EL (cell line): Measurements from ENCODE around the gene KRT83.
A peak's percentile ranks its signal among the peaks of the same experiment; 100 is the strongest.

Experiments
- DNase-seq: peaks from one replicate; pipeline ENCODE4 v3.0.0-alpha.2; 2016

Gene KRT83

GRCh38 chr12:52320784-52321400 lies at the start of gene KRT83:
Gene KRT83, minus strand, starts transcription at chr12:52321398. Its CDS starts 63 bp downstream, at chr12:52321335.
- no peak for DNase-seq

GRCh38 chr12:52369809-52370208 lies 48.6 kb upstream of the KRT83 start:
- DNase-seq: no peak

GRCh38 chr12:52369211-52369610 lies 48.0 kb upstream of the KRT83 start:
- DNase-seq: no peak

- DNase-seq: no peak
These were observed 47.3 kb upstream of the KRT83 start for GRCh38 chr12:52368508-52368907.

- no peak for DNase-seq
These were observed 46.7 kb upstream of the KRT83 start for GRCh38 chr12:52367876-52368275.

- no peak for DNase-seq
These were observed 45.7 kb upstream of the KRT83 start, which contains the start of gene KRT85 for GRCh38 chr12:52366738-52367485. Gene KRT85, minus strand, starts transcription at chr12:52367481. Its CDS starts 76 bp downstream, at chr12:52367405.

- DNase-seq: no peak
These were observed 43.8 kb upstream of the KRT83 start for GRCh38 chr12:52364901-52365489.

GRCh38 chr12:52364061-52364460 lies 42.9 kb upstream of the KRT83 start:
- DNase-seq: no peak

GRCh38 chr12:52363111-52363679 lies 42.0 kb upstream of the KRT83 start:
- DNase-seq: no peak

GRCh38 chr12:52362118-52362726 lies 41.0 kb upstream of the KRT83 start:
- no peak for DNase-seq

GRCh38 chr12:52361553-52361952 lies 40.4 kb upstream of the KRT83 start:
- no peak for DNase-seq

- DNase-seq: no peak
These were observed 39.6 kb upstream of the KRT83 start for GRCh38 chr12:52360663-52361271.

GRCh38 chr12:52360106-52360662 lies 39.0 kb upstream of the KRT83 start:
- no peak for DNase-seq

- no peak for DNase-seq
These were observed 38.4 kb upstream of the KRT83 start for GRCh38 chr12:52359621-52360061.

GRCh38 chr12:52358575-52359350 lies 37.6 kb upstream of the KRT83 start:
- DNase-seq: peak; percentile 38

- DNase-seq: no peak
These were observed 35.8 kb upstream of the KRT83 start for GRCh38 chr12:52356762-52357580.

GRCh38 chr12:52356031-52356761 lies 35.0 kb upstream of the KRT83 start:
- no peak for DNase-seq

- DNase-seq: peak; percentile 63
These were observed 34.0 kb upstream of the KRT83 start for GRCh38 chr12:52355176-52355575.

GRCh38 chr12:52354200-52354599 lies 33.0 kb upstream of the KRT83 start:
- DNase-seq: no peak

GRCh38 chr12:52353766-52354165 lies 32.6 kb upstream of the KRT83 start:
- no peak for DNase-seq
